SK-N-SH treated with all-trans-retinoic acid at 6 μM for 48 hours (cell line): ENCODE measurements around the gene SEC14L1.

Experiments used
- ATAC-seq: fragments of 200-7000 bp; cut with Tn5 transposase; 3 replicates; pipeline ENCODE4 v1.9.1; 2020; ENCODE audit warnings: mild to moderate bottlenecking, moderate library complexity
- ARNTL ChIP-seq: fragments of 450-650 bp; formaldehyde crosslinking; IDR thresholded peaks from 2 replicates; pipeline ENCODE4 v1.5.0; 2020; ENCODE audit warnings: low read depth, mild to moderate bottlenecking, moderate library complexity, borderline replicate concordance
- BACH2 ChIP-seq: fragments of 250-450 bp; sonication (Bioruptor Pico); IDR thresholded peaks from 2 replicates; pipeline ENCODE4 v1.9.0; 2021; ENCODE audit warnings: mild to moderate bottlenecking, borderline replicate concordance
- CREB5 ChIP-seq: fragments of 250-450 bp; sonication (Bioruptor Pico); IDR thresholded peaks from 2 replicates; pipeline ENCODE4 v1.5.1; 2020; ENCODE audit warnings: low read depth, mild to moderate bottlenecking, moderate library complexity
- CSDC2 ChIP-seq: fragments of 250-450 bp; sonication (Bioruptor Pico); IDR thresholded peaks from 2 replicates; pipeline ENCODE4 v1.5.0; 2020; ENCODE audit warnings: mild to moderate bottlenecking, moderate library complexity
- CSRNP3 ChIP-seq: fragments of 250-450 bp; sonication (Bioruptor Pico); IDR thresholded peaks from 2 replicates; pipeline ENCODE4 v1.5.1; 2021; ENCODE audit warnings: mild to moderate bottlenecking, moderate library complexity
- ESRRG ChIP-seq: fragments of 250-450 bp; sonication (Bioruptor Pico); IDR thresholded peaks from 2 replicates; pipeline ENCODE4 v1.6.1; 2021; ENCODE audit warnings: mild to moderate bottlenecking
- GLIS3 ChIP-seq: fragments of 250-450 bp; sonication (Bioruptor Pico); IDR thresholded peaks from 2 replicates; pipeline ENCODE4 v1.5.0; 2020; ENCODE audit warnings: mild to moderate bottlenecking, moderate library complexity
- ISL1 ChIP-seq: fragments of 250-450 bp; sonication (Bioruptor Pico); IDR thresholded peaks from 2 replicates; pipeline ENCODE4 v2.1.2; 2022; ENCODE audit warnings: mild to moderate bottlenecking, moderate library complexity
- OSR1 ChIP-seq: fragments of 250-450 bp; sonication (Bioruptor Pico); IDR thresholded peaks from 2 replicates; pipeline ENCODE4 v1.8.0; 2022; ENCODE audit warnings: moderate library complexity, mild to moderate bottlenecking, inconsistent platforms
- PATZ1 ChIP-seq: fragments of 250-450 bp; sonication (Bioruptor Pico); IDR thresholded peaks from 2 replicates; pipeline ENCODE4 v1.8.0; 2020; ENCODE audit warnings: mild to moderate bottlenecking, moderate library complexity, borderline replicate concordance
- PPARA ChIP-seq: fragments of 250-450 bp; sonication (Bioruptor Pico); IDR thresholded peaks from 2 replicates; pipeline ENCODE4 v1.5.0; 2020; ENCODE audit warnings: mild to moderate bottlenecking, borderline replicate concordance
- RARB ChIP-seq: fragments of 250-450 bp; sonication (Bioruptor Pico); IDR thresholded peaks from 2 replicates; pipeline ENCODE4 v1.8.0; 2021; ENCODE audit warnings: mild to moderate bottlenecking, moderate library complexity
- TCF4 ChIP-seq: fragments of 250-450 bp; sonication (Bioruptor Pico); IDR thresholded peaks from 2 replicates; pipeline ENCODE4 v1.8.0; 2021; ENCODE audit warnings: mild to moderate bottlenecking, moderate library complexity, borderline replicate concordance
- TOX ChIP-seq: fragments of 250-450 bp; sonication (Bioruptor Pico); IDR thresholded peaks from 2 replicates; pipeline ENCODE4 v1.8.0; 2021; ENCODE audit warnings: mild to moderate bottlenecking, moderate library complexity, borderline replicate concordance
- TSHZ2 ChIP-seq: fragments of 250-450 bp; sonication (Bioruptor Pico); IDR thresholded peaks from 2 replicates; pipeline ENCODE4 v1.5.0; 2020; ENCODE audit warnings: mild to moderate bottlenecking, moderate library complexity
- ZC3H10 ChIP-seq: fragments of 250-450 bp; sonication (Bioruptor Pico); IDR thresholded peaks from 2 replicates; pipeline ENCODE4 v1.5.1; 2021; ENCODE audit warnings: mild to moderate bottlenecking, moderate library complexity
- ZFP3 ChIP-seq: fragments of 250-450 bp; sonication (Bioruptor Pico); IDR thresholded peaks from 2 replicates; pipeline ENCODE4 v1.5.0; 2020; ENCODE audit warnings: mild to moderate bottlenecking, moderate library complexity
- ZFP30 ChIP-seq: fragments of 450-650 bp; formaldehyde crosslinking; IDR thresholded peaks from 2 replicates; pipeline ENCODE4 v1.5.0; 2022; ENCODE audit warnings: mild to moderate bottlenecking, moderate library complexity
- ZNF565 ChIP-seq: fragments of 450-650 bp; formaldehyde crosslinking; conservative IDR thresholded peaks from 2 replicates; pipeline ENCODE4 v1.5.0; 2020; ENCODE audit warnings: low read depth, mild to moderate bottlenecking, moderate library complexity

SEC14L1 gene

GRCh38 chr17:77128896-77129567, 11.7 kb upstream of the SEC14L1 start:
- ATAC-seq: no peak
- peak; percentile 36; the same call in 1 of the 2 replicates for TF ChIP-seq ISL1 (CRISPR knock-in tag)
- no peak for TF ChIP-seq BACH2 (CRISPR knock-in tag)

GRCh38 chr17:77129568-77130301, 11.0 kb upstream of the SEC14L1 start:
- no peak for ATAC-seq
- TF ChIP-seq TCF4 (CRISPR knock-in tag): no peak
- no peak for TF ChIP-seq ARNTL (CRISPR knock-in tag)
- no peak for TF ChIP-seq CSDC2
- no peak for TF ChIP-seq ZFP30 (CRISPR knock-in tag)
- no peak for TF ChIP-seq PPARA (CRISPR knock-in tag)
- no peak for TF ChIP-seq OSR1 (CRISPR knock-in tag)
- no peak for TF ChIP-seq ZC3H10 (CRISPR knock-in tag)
- TF ChIP-seq PATZ1 (CRISPR knock-in tag): no peak
- TF ChIP-seq RARB (CRISPR knock-in tag): no peak
- TF ChIP-seq TOX (CRISPR knock-in tag): no peak

GRCh38 chr17:77130525-77130924, 10.2 kb upstream of the SEC14L1 start:
- ATAC-seq: no peak
- TF ChIP-seq ARNTL (CRISPR knock-in tag): no peak
- TF ChIP-seq ESRRG (CRISPR knock-in tag): no peak
- no peak for TF ChIP-seq GLIS3 (CRISPR knock-in tag)
- no peak for TF ChIP-seq ZNF565
- no peak for TF ChIP-seq PPARA (CRISPR knock-in tag)
- TF ChIP-seq ISL1 (CRISPR knock-in tag): no peak
- TF ChIP-seq BACH2 (CRISPR knock-in tag): no peak
- no peak for TF ChIP-seq TSHZ2 (CRISPR knock-in tag)
- no peak for TF ChIP-seq ZFP30 (CRISPR knock-in tag)
- TF ChIP-seq PATZ1 (CRISPR knock-in tag): no peak
- TF ChIP-seq CSRNP3: no peak
- no peak for TF ChIP-seq CREB5 (CRISPR knock-in tag)
- TF ChIP-seq ZFP3 (CRISPR knock-in tag): no peak
